Spleen (tissue), 11 donors: ENCODE measurements around the gene RFX3. TPM values are rescaled to one million over a fixed set of nuclear protein-coding genes. Genes with fewer than 3 reads are reported as not detected.

Experiments
- DNase-seq: peaks from one replicate; pipeline ENCODE4 v3.0.0-alpha.2; 2020
- H3K27ac ChIP-seq, 8 donors: fragments of 200-600 bp; sonication (generic) in 7 of 8; 1 replicate in 4 of 8; 2 replicates in 4 of 8; pipeline versions ENCODE4 v1.5.0 to v1.8.0; 2016 to 2021; ENCODE audit warnings: inconsistent platforms in 4 of 8, mild to moderate bottlenecking in 4 of 8, moderate library complexity in 1 of 8
- H3K27me3 ChIP-seq, 7 donors: fragments of 200-600 bp; sonication (generic) in 6 of 7; replicated peaks in 1 of 7; 1 replicate in 4 of 7; 2 replicates in 3 of 7; pipeline versions ENCODE4 v1.5.0 to v1.8.0; 2016 to 2021; ENCODE audit warnings: inconsistent platforms in 3 of 7, mild to moderate bottlenecking in 1 of 7
- H3K36me3 ChIP-seq, 6 donors: fragments of 200-600 bp; sonication (generic) in 5 of 6; 1 replicate in 4 of 6; 2 replicates in 2 of 6; pipeline versions ENCODE4 v1.5.0 to v1.8.0; 2016 to 2021; ENCODE audit warnings: inconsistent platforms in 2 of 6
- H3K4me1 ChIP-seq, 6 donors: fragments of 200-600 bp; sonication (generic) in 5 of 6; 1 replicate in 3 of 6; 2 replicates in 3 of 6; pipeline versions ENCODE4 v1.5.0 to v1.8.0; 2016 to 2021; ENCODE audit warnings: inconsistent platforms in 3 of 6
- H3K4me3 ChIP-seq, 8 donors: fragments of 200-600 bp; sonication (generic) in 7 of 8; 1 replicate in 4 of 8; 2 replicates in 4 of 8; pipeline versions ENCODE4 v1.5.0 to v1.8.0; 2016 to 2021; ENCODE audit warnings: inconsistent platforms in 4 of 8, mild to moderate bottlenecking in 4 of 8, moderate library complexity in 2 of 8
- H3K9me3 ChIP-seq, 8 donors: fragments of 200-600 bp; sonication (generic) in 7 of 8; 1 replicate in 4 of 8; 2 replicates in 4 of 8; pipeline versions ENCODE4 v1.5.0 to v1.8.0; 2016 to 2021; ENCODE audit warnings: inconsistent platforms in 4 of 8
- CTCF ChIP-seq, 11 experiments: fragments of 200-600 bp in 7 of 11; fragments of 450-650 bp in 4 of 11; sonication (generic) in 4 of 11; IDR thresholded peaks in 8 of 11; conservative IDR thresholded peaks in 3 of 11; 1 replicate in 7 of 11; 2 replicates in 4 of 11; pipeline versions ENCODE4 v1.4.0 to v1.8.0; 2016 to 2021; ENCODE audit warnings: antibody characterized with exemption in 11 of 11, inconsistent platforms in 4 of 11, mild to moderate bottlenecking in 1 of 11
- POLR2A ChIP-seq, 3 donors: fragments of 450-650 bp; IDR thresholded peaks; one replicate each; pipeline ENCODE4 v1.5.1; 2017; ENCODE audit warnings: antibody characterized with exemption in 3 of 3, mild to moderate bottlenecking in 1 of 3
- POLR2AphosphoS5 ChIP-seq, 3 donors: sonication (generic); formaldehyde crosslinking; IDR thresholded peaks; one replicate each; pipeline ENCODE4 v1.5.1; 2017; ENCODE audit warnings: antibody characterized with exemption in 3 of 3
- WGBS, 5 donors: extraction: QIAGEN DNeasy Blood & Tissue Kit in 3 of 5; methylation state at CpG; one replicate each; pipeline versions ENCODE4 v1.1.5 to v1.1.7; 2013 to 2018; 5-methylcytosine and 5-hydroxymethylcytosine counted together
- intact Hi-C: fragments of 100-400 bp; cut with DNase I; formaldehyde crosslinking; loops from one replicate; pipeline ENCODE4 v1.15.0; 2023; ENCODE audit warnings: low total_unique reads
- polyA plus RNA-seq, 3 donors: library from polyadenylated mRNA; stranded (reverse); fragments of 200-250 nt; gene quantifications; one replicate each; pipeline ENCODE4 v1.2.1, GENCODE V29; 2013
- total RNA-seq, 7 donors: library from RNA; depleted of rRNA in 3 of 7; stranded (reverse); fragments of >200 nt in 3 of 7; fragmentation: NEBNext Ultra II Directional in 4 of 7; extraction: Animal tissue kit (Norgen Biotek cat#: 25700) in 4 of 7; gene quantifications; one replicate each; pipeline versions ENCODE4 v1.1.0 to v1.2.1, GENCODE V29; 2016 to 2021
- donor health status: healthy with polysubstance abuse.
- donor health status: DM: no; HTN: no; CAD: no; lungs with moderate emphysema.
- donor health status: DM: no; HTN: no; CAD: no.
- donor health status: Bipolar disorder and iron deficiency.
- donor health status: healthy.
- donor health status: DM: no; HTN: no; CAD: no.
- donor health status: DM: yes; HTN: yes; CAD: no.

The RFX3 gene
- total and polyA plus RNA-seq, 10 donors, result 2.5 to 25.9 (median 19.1) TPM

GRCh38 chr9:3510796-3511195 is 15.0 kb downstream of the RFX3 start:
- 89 to 100% (median 98%) methylated on average over 1 of the region's 1 CpG for WGBS, 5 donors
- no peak for TF ChIP-seq POLR2A (IDR thresholded peaks at IDR 0.05)
- TF ChIP-seq CTCF (IDR thresholded peaks at IDR 0.05 in 8 of 11, conservative IDR thresholded peaks at IDR 0.05 in 3 of 11), result no peak
- TF ChIP-seq POLR2AphosphoS5 (IDR thresholded peaks at IDR 0.05), result no peak
- Histone ChIP-seq H3K27me3 (no peaks in the 10 kb centered on the region), H3K27ac (peak overlapping the region in 1 of 8 donors; percentile 64), H3K4me1 (peaks cover 0 to 83% (median 25%) of the 10 kb centered on the region in 6 donors), H3K9me3 (no peaks in the 10 kb centered on the region), H3K36me3 (no peaks in the 10 kb centered on the region), H3K4me3 (no peak overlapping the region)
- intact Hi-C loops, result no loop called here
- DNase-seq, result no peak

- Histone ChIP-seq H3K27ac (no peak overlapping the region), H3K36me3 (no peaks in the 10 kb centered on the region), H3K4me1 (peaks cover 0 to 74% (median 25%) of the 10 kb centered on the region in 6 donors), H3K27me3 (no peaks in the 10 kb centered on the region), H3K4me3 (no peak overlapping the region), H3K9me3 (no peaks in the 10 kb centered on the region)
- no peak for TF ChIP-seq POLR2A (IDR thresholded peaks at IDR 0.05)
- intact Hi-C loops, result no loop called here
- WGBS, 5 donors, result 86 to 98% (median 92%) methylated on average over 1 of the region's 1 CpG
- DNase-seq, result no peak
These were observed 15.9 kb downstream of the RFX3 start for GRCh38 chr9:3509926-3510325.

GRCh38 chr9:3508521-3509291 is 17.1 kb downstream of the RFX3 start:
- H3K9me3 ChIP-seq, result no peaks in the 10 kb centered on the region
- TF ChIP-seq CTCF (IDR thresholded peaks at IDR 0.05 in 8 of 11, conservative IDR thresholded peaks at IDR 0.05 in 3 of 11), result no peak
- no peak for TF ChIP-seq POLR2AphosphoS5 (IDR thresholded peaks at IDR 0.05)
- TF ChIP-seq POLR2A (IDR thresholded peaks at IDR 0.05), result no peak
- DNase-seq, result no peak
- peak overlapping the region in 7 of 8 donors; percentile 33 to 81 (median 72) for H3K27ac ChIP-seq
- H3K27me3 ChIP-seq, result no peaks in the 10 kb centered on the region
- intact Hi-C loops, result no loop called here
- peak overlapping the region in 3 of 8 donors; percentile 1 to 45 (median 12) for H3K4me3 ChIP-seq
- 55 to 75% (median 61%) methylated on average over 6 of the region's 6 CpGs for WGBS, 5 donors
- H3K36me3 ChIP-seq, result no peaks in the 10 kb centered on the region
- H3K4me1 ChIP-seq, result peaks cover 0 to 65% (median 25%) of the 10 kb centered on the region in 6 donors

GRCh38 chr9:3508078-3508431 is 17.7 kb downstream of the RFX3 start:
- no peak for TF ChIP-seq CTCF (IDR thresholded peaks at IDR 0.05 in 8 of 11, conservative IDR thresholded peaks at IDR 0.05 in 3 of 11)
- TF ChIP-seq POLR2A (IDR thresholded peaks at IDR 0.05), result no peak
- TF ChIP-seq POLR2AphosphoS5 (IDR thresholded peaks at IDR 0.05), result no peak
- peak overlapping the region in 7 of 8 donors; percentile 33 to 81 (median 72) for H3K27ac ChIP-seq
- WGBS, 5 donors, result 22 to 53% (median 42%) methylated on average over 2 of the region's 2 CpGs
- H3K4me1 ChIP-seq, result peaks cover 0 to 65% (median 23%) of the 10 kb centered on the region in 6 donors
- no peaks in the 10 kb centered on the region for H3K36me3 ChIP-seq
- no peak for DNase-seq
- intact Hi-C loops, result no loop called here
- H3K9me3 ChIP-seq, result no peaks in the 10 kb centered on the region
- H3K4me3 ChIP-seq, result peak overlapping the region in 3 of 8 donors; percentile 1 to 45 (median 12)
- no peaks in the 10 kb centered on the region for H3K27me3 ChIP-seq
